ENCODE results near the gene RAB7B.

The RAB7B gene

GRCh38 chr1:205972491-205973168 lies 30.6 kb downstream of the RAB7B start:
- no peak for DNase-seq

DNA sequence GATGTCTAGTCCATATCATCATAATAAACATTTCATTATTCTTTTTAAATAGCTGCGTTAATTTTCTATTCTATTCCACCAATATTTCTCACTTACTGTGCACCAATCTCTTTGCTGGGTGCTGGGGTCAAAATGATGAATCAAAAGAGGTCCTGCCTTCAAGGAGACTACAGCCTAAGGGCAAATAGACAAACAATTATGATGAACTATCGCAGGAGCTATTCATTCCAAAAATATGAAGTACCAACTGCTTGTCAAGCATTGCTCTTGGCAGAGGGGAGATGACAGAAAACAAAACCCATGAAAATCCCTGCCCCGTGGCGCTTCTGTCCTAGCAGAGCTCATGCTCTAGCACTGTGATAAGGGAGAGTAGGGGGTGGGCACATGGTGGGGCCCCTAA lies 31.1 kb downstream of the RAB7B start:
- no peak for DNase-seq

DNA sequence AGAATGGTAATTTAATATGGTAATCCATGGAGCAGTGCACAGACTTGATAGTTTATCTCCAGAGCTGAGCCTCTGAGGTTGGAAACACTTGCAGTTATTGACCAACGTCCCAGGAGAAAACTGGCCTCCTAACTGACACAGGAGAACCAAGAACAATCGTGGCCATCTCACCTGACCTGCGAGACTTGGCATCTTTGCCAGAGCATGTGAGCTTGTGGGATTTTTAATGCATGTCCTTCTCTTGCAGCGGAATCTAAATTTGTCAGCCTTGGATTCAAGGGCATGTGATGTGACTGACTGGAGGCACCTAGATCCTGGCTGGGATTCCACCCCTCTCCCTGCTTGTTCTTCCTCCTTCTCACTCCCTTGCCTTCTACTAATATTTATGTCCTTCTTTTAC lies 32.1 kb downstream of the RAB7B start:
- no peak for DNase-seq

- no peak for DNase-seq
Measured at GRCh38 chr1:205970486-205970885, 32.7 kb downstream of the RAB7B start.

- DNase-seq: no peak
Measured at GRCh38 chr1:205969229-205969628, 34.0 kb downstream of the RAB7B start.

DNA sequence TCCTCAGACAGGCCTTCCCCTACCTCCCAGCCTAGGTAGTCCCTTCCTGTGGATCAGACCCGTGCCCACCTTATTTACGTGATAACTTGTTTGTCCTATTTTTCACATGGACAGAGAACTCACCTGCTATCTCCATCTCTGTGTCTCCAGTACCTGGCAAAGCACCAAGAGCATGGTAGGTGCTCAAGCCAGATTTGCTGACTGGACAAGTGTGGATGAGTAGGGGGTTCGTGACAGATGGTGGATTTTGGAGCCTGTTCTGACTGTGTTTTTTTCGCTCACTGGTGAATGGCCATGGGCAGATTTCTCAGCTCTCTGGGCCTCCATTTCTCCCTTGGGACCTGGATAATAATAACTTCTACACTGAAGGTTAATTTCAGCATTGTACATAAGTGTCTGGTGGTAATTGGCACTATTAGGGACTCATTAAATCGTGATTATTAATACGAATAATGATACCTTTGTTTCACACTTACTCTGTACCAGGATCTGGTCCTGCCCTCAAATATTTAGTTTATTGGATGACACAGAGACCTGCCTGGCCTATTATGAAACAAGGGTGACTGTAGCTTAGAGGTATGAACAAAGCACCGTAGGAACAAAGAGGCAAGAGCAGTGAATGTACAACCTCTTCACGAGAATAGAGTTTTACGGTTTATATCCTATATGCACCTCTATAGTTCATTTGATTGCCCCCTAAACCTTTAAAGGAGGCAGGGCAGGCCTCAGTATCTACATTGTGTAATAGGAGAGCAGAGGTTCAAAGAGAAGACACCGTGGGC lies 35.5 kb downstream of the RAB7B start:
- no peak for DNase-seq

DNA sequence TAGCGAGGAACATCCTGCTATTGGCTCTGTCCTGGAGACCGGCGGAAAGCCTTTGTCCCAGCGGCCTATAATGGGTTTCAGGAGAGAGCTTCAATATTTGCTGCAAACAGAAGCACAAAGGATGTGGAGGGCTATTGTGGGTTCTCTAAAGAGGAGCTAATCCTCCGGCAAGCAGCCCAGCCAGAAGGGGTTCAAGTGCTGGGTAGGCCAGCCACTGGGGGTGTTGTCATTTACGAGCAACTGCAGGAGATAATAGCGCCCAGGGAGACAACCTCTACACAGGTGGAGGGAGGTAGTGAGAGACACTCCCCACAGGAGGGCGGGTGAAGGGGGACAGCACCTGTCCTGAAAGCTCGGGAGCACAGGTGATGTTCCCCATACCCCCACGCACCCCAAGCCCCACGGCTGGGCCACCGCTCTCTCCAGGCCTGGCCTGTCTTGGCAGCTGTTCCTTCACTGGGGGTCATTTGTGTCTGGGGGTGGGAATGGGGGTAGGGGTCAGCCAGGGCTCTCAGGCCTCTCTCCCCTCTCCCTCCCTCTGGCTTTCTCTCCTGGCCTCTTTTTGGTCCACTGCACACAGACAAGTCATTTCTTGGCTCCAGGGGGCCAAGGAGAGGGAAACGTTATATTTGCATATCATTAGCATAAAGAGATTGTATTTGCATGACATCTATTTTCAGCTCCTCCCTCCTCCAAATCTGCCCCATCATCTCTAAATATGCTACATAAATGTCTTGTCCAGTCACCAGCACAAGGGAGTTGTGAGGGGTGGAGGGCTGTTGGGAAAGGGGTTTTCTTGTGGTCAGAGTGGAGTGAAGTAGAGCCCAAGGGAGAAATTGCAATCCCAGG lies 37.9 kb downstream of the RAB7B start:
- DNase-seq: no peak

DNA sequence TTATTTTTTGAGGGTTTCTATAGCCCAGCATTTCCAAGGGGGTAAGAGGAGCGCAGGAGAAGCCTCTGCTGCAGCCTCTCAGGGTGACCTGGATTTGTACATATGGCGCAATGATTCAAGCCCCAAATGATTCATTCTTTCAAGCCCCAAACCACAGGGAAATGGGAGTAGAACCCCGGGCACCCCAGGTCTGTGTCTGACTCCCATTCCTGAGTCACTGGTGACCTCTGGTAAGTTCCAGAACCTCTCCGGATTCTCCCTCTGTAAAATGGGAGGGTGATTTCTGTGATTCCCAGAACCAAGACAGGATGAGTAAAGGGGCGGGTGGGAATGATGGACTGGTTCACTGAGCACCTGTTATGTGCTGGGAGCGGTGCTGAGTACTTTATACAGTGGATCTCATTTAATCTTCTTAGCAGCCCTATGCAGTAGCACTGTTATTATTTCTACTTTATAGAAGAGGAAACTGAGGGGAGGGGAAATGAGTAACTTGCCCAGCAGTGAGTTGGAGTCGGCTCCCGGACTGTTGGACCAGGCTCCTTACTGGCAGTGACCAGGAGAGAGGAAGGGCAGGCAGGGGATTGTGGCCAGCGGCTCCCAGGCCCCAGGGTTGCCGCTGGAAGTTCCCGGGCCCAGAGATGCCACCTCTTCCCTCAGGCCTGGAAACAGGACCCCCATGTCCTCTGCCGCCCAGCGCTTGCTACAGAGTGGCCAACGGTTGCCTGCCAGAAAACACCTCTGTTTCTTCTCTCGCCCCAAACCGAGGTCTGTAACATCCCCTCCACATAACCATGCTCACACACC lies 39.6 kb downstream of the RAB7B start:
- DNase-seq: no peak

DNA sequence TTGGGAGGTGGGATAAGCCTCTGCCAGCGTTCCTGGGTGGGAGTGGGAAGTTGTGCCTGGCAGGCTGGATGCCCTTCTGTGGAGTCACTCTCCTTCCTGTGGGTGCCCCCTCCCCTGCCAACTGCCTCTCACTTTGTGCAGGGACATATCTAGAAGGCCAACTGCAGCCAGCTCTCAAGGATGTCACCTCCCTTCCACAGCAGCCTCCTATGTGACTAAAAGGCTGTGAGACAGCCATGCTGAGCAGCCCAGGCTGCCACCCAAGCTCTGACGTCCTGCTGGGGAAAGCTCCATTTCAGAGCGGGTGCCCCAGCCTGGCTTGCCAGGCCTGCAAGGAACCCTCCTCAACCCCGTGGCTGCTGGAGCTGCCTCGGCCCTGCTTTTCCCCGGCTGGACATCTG lies 40.4 kb downstream of the RAB7B start:
- DNase-seq: no peak

GRCh38 chr1:205961991-205962820 lies 41.0 kb downstream of the RAB7B start:
- DNase-seq: no peak

DNA sequence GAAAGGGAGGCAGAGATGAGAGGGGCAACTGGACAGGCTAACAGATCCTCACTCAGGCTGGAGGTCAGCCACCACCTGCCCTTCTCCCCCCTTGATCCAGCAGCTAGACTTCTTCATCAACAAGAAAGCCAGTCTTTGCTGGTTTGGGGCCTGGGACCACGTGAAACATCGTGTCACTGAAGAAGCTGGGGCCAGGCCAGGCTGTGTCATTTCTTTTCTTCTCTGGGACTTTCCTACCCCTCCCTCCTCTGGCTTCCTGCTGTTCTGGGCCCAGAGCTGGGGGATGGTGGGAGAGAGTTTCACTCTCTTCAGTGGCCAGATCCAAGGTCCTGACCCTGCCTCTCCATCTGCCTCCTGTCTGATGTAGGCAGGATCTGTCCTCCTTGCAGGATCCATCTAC lies 41.8 kb downstream of the RAB7B start:
- no peak for DNase-seq

DNA sequence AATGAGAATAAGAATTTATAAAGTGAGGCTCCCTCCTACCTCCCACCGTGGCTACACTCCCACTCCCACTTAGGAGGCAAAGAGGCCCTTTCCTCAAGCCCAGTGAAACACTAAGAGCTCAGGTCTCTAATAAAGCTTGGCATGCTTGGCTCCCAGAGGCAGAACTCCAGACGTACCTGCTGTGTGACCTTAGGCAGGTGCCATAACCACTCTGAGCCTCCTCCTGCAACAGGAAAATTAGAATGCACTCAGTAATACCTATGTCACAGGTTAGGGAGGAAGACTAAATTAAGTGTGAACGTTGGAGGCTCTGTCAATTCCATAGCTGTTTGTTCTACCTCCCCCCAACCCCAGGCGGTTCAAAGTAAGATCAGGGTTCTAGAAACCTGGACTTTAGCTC lies 43.4 kb downstream of the RAB7B start:
- no peak for DNase-seq

DNA sequence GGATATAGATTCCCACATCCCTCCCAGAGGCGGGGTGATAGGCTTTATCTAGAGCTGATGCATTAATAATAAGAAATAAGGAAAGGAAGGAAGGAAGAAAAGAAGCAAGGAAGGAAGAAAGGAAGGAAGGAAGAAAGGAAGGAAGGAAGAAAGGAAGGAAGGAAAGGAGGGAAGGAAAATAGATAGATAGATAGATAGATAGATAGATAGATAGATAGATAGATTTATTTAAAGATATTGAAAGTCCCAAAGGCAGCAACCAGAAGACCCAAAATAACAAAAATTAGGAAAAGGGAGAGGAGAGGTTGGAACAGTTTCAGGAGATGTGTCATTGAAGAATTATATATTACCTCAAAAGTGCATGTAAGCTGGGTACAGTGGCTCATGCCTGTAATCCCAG lies 47.7 kb downstream of the RAB7B start:
- no peak for DNase-seq

GRCh38 chr1:205954819-205955404 lies 48.3 kb downstream of the RAB7B start:
- no peak for DNase-seq

DNA sequence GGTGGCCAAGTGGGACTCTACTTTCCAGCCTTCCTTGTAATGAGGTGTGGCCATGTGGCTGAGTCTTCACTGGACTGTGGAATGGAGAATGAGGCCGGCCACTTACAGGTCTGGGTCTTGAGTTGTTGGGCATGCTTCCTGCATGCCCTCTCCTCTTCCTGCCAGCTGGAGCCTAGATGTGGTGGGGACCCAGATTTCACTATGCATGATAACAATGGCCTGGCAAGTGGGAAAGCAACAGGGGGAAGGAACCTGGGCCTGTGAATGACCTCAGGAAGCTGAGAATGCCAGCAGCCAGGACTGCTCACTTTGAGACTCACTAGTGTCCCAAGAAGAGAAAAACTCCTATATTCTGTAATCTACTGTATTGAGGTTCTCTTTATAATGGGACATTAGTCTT lies 51.4 kb downstream of the RAB7B start:
- DNase-seq: no peak

DNA sequence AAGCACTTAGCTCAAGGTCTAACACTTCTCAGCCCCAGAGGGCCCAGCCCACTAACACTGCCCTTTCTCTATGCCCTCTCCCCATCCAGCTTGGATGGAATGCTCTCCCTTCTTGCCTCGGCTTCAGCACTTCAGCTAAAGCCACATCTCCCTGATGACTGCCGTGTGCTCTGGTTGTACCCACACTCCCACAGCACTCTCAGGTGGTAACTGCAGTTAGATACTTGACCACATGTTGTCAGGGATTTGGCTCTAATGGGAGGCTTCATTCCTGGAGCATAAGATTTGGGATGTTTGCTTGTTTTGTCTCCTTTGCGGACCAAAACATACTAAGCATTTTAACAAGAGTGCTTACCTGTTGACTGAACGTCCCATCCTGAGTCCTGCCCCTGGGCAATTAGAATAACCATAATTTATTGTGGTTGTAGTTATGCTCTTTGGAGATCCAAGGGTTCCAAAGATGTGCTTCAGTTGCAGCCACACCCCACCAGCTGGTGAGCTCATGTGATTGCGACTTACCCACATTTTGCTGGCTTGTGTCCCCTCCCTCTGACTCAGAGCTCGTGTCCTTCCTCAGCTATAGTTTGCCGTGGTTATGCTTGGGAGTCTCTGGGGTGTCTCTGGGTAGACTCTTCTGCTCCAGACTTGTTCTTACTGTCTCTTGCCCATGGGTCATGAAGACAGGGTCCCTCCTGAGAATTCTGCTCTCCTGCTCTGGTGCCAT lies 52.2 kb downstream of the RAB7B start:
- DNase-seq: no peak

- DNase-seq: no peak
Measured at GRCh38 chr1:205950280-205950679, 52.9 kb downstream of the RAB7B start.

DNA sequence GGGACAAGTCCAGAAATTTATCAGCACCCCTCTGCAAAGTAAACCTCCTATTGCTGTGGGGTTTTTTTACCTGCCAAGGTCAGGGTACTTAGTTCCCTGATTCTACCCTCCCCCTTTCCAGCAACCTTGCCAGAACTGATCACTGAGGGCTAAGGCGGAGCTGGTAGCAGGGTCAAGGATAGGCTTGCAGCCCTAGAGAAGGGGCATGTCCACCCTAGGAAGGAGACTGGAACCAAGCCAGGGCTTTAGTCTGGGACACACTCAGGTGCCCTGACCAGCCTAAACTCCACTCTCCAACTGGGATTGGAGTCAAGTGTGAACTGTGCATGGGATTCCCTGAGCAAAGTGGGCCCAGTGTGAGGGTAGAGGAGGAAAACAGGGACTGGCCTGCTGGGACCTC lies 53.4 kb downstream of the RAB7B start:
- no peak for DNase-seq

- no peak for DNase-seq
Measured at GRCh38 chr1:205948886-205949285, 54.3 kb downstream of the RAB7B start.

GRCh38 chr1:205948039-205948438 lies 55.2 kb downstream of the RAB7B start:
- no peak for DNase-seq

- DNase-seq: no peak
Measured at GRCh38 chr1:205947024-205947423, 56.2 kb downstream of the RAB7B start.
